Measurements from ENCODE around the gene ACOX2.

ACOX2 gene

GRCh38 chr3:58484722-58485069 lies 52.3 kb downstream of the ACOX2 start:
- Histone ChIP-seq H3K36me3 (ENCODE audit: insufficient read depth, low read length) (no peaks in the 10 kb centered on the region), H3K4me3 (no peak overlapping the region), H3K9me3 (ENCODE audit: low read depth, low read length) (no peaks in the 10 kb centered on the region), H3K9ac (ENCODE audit: insufficient read length) (no peak overlapping the region), H3K27ac (no peak overlapping the region)
- DNase-seq (ENCODE audit: low read depth, low spot score), result no peak
- TF ChIP-seq FOXP2 (optimal IDR thresholded peaks at IDR 0.05; ENCODE audit: control extremely low read depth, extremely low read length, insufficient read depth) (no peak), POLR2AphosphoS5 (IDR thresholded peaks at IDR 0.05; ENCODE audit: borderline replicate concordance, low read depth, low read length) (no peak), EZH2 (IDR thresholded peaks at IDR 0.05) (no peak)

- no peaks in the 10 kb centered on the region for H3K9me3 ChIP-seq (ENCODE audit: low read depth, low read length)
- H3K36me3 ChIP-seq (ENCODE audit: insufficient read depth, low read length), result no peaks in the 10 kb centered on the region
- no peak overlapping the region for H3K27ac ChIP-seq
- no peak overlapping the region for H3K4me3 ChIP-seq
- H3K9ac ChIP-seq (ENCODE audit: insufficient read length), result no peak overlapping the region
- no peak for DNase-seq (ENCODE audit: low read depth, low spot score)
- TF ChIP-seq FOXP2 (optimal IDR thresholded peaks at IDR 0.05; ENCODE audit: control extremely low read depth, extremely low read length, insufficient read depth), result no peak
- no peak for TF ChIP-seq EZH2 (IDR thresholded peaks at IDR 0.05)
- no peak for TF ChIP-seq POLR2AphosphoS5 (IDR thresholded peaks at IDR 0.05; ENCODE audit: borderline replicate concordance, low read depth, low read length)
These were observed 52.8 kb downstream of the ACOX2 start for GRCh38 chr3:58484045-58484721.

GRCh38 chr3:58482917-58483636 lies 53.9 kb downstream of the ACOX2 start:
- no peak for TF ChIP-seq EZH2 (IDR thresholded peaks at IDR 0.05)
- TF ChIP-seq FOXP2 (optimal IDR thresholded peaks at IDR 0.05; ENCODE audit: control extremely low read depth, extremely low read length, insufficient read depth), result no peak
- no peak for TF ChIP-seq POLR2AphosphoS5 (IDR thresholded peaks at IDR 0.05; ENCODE audit: borderline replicate concordance, low read depth, low read length)
- DNase-seq (ENCODE audit: low read depth, low spot score), result no peak
- Histone ChIP-seq H3K4me3 (no peak overlapping the region), H3K9me3 (ENCODE audit: low read depth, low read length) (no peaks in the 10 kb centered on the region), H3K36me3 (ENCODE audit: insufficient read depth, low read length) (no peaks in the 10 kb centered on the region), H3K9ac (ENCODE audit: insufficient read length) (no peak overlapping the region), H3K27ac (no peak overlapping the region)

GRCh38 chr3:58480309-58480708 lies 56.7 kb downstream of the ACOX2 start:
- Histone ChIP-seq H3K36me3 (ENCODE audit: insufficient read depth, low read length) (no peaks in the 10 kb centered on the region), H3K9ac (ENCODE audit: insufficient read length) (no peak overlapping the region), H3K4me3 (no peak overlapping the region), H3K27ac (no peak overlapping the region), H3K9me3 (ENCODE audit: low read depth, low read length) (no peaks in the 10 kb centered on the region)
- no peak for DNase-seq (ENCODE audit: low read depth, low spot score)
- TF ChIP-seq EZH2 (IDR thresholded peaks at IDR 0.05), result no peak

GRCh38 chr3:58478781-58479180 lies 58.2 kb downstream of the ACOX2 start:
- Histone ChIP-seq H3K27ac (no peak overlapping the region), H3K9me3 (ENCODE audit: low read depth, low read length) (no peaks in the 10 kb centered on the region), H3K9ac (ENCODE audit: insufficient read length) (no peak overlapping the region), H3K4me3 (no peak overlapping the region), H3K36me3 (ENCODE audit: insufficient read depth, low read length) (no peaks in the 10 kb centered on the region)
- DNase-seq (ENCODE audit: low read depth, low spot score), result no peak
- TF ChIP-seq EZH2 (IDR thresholded peaks at IDR 0.05) (no peak), POLR2AphosphoS5 (IDR thresholded peaks at IDR 0.05; ENCODE audit: borderline replicate concordance, low read depth, low read length) (no peak), FOXP2 (optimal IDR thresholded peaks at IDR 0.05; ENCODE audit: control extremely low read depth, extremely low read length, insufficient read depth) (no peak)

GRCh38 chr3:58474967-58475578 lies 61.9 kb downstream of the ACOX2 start:
- no peak for DNase-seq (ENCODE audit: low read depth, low spot score)
- TF ChIP-seq EZH2 (IDR thresholded peaks at IDR 0.05), result no peak
- no peak for TF ChIP-seq POLR2AphosphoS5 (IDR thresholded peaks at IDR 0.05; ENCODE audit: borderline replicate concordance, low read depth, low read length)
- TF ChIP-seq FOXP2 (optimal IDR thresholded peaks at IDR 0.05; ENCODE audit: control extremely low read depth, extremely low read length, insufficient read depth), result no peak
- no peak overlapping the region for H3K9ac ChIP-seq (ENCODE audit: insufficient read length)
- no peaks in the 10 kb centered on the region for H3K36me3 ChIP-seq (ENCODE audit: insufficient read depth, low read length)
- no peaks in the 10 kb centered on the region for H3K9me3 ChIP-seq (ENCODE audit: low read depth, low read length)
- H3K27ac ChIP-seq, result no peak overlapping the region
- no peak overlapping the region for H3K4me3 ChIP-seq

- H3K4me3 ChIP-seq, result no peak overlapping the region
These were observed 62.6 kb downstream of the ACOX2 start for GRCh38 chr3:58474348-58474911.

GRCh38 chr3:58473275-58473674 lies 63.7 kb downstream of the ACOX2 start:
- Histone ChIP-seq H3K4me3 (no peak overlapping the region), H3K36me3 (ENCODE audit: insufficient read depth, low read length) (no peaks in the 10 kb centered on the region), H3K9ac (ENCODE audit: insufficient read length) (no peak overlapping the region), H3K9me3 (ENCODE audit: low read depth, low read length) (no peaks in the 10 kb centered on the region), H3K27ac (no peak overlapping the region)
- DNase-seq (ENCODE audit: low read depth, low spot score), result no peak
- no peak for TF ChIP-seq POLR2AphosphoS5 (IDR thresholded peaks at IDR 0.05; ENCODE audit: borderline replicate concordance, low read depth, low read length)
- no peak for TF ChIP-seq EZH2 (IDR thresholded peaks at IDR 0.05)
- no peak for TF ChIP-seq FOXP2 (optimal IDR thresholded peaks at IDR 0.05; ENCODE audit: control extremely low read depth, extremely low read length, insufficient read depth)

More at GRCh38 chr3:58474348-58474911, 62.6 kb downstream of the ACOX2 start:
- TF ChIP-seq POLR2AphosphoS5 (IDR thresholded peaks at IDR 0.05; ENCODE audit: borderline replicate concordance, low read depth, low read length), result no peak
- no peak for TF ChIP-seq EZH2 (IDR thresholded peaks at IDR 0.05)
- no peak for TF ChIP-seq FOXP2 (optimal IDR thresholded peaks at IDR 0.05; ENCODE audit: control extremely low read depth, extremely low read length, insufficient read depth)
- no peak for DNase-seq (ENCODE audit: low read depth, low spot score)
- Histone ChIP-seq H3K36me3 (ENCODE audit: insufficient read depth, low read length) (no peaks in the 10 kb centered on the region), H3K9me3 (ENCODE audit: low read depth, low read length) (no peaks in the 10 kb centered on the region), H3K27ac (no peak overlapping the region), H3K9ac (ENCODE audit: insufficient read length) (no peak overlapping the region)
